Activated naive CD8-positive, alpha-beta T cell (primary cell): ENCODE results near the gene CD22.

Source experiments
- H3K27ac Mint-ChIP-seq: one replicate; pipeline ENCODE4 v1.8.0; 2021; ENCODE audit warnings: mixed read lengths
- H3K27me3 Mint-ChIP-seq: one replicate; pipeline ENCODE4 v1.8.0; 2021; ENCODE audit warnings: mixed read lengths
- H3K36me3 Mint-ChIP-seq: one replicate; pipeline ENCODE4 v1.8.0; 2021; ENCODE audit warnings: mixed read lengths
- H3K4me1 Mint-ChIP-seq: one replicate; pipeline ENCODE4 v1.8.0; 2021; ENCODE audit warnings: low read depth, mixed read lengths
- H3K4me3 Mint-ChIP-seq: one replicate; pipeline ENCODE4 v1.8.0; 2021; ENCODE audit warnings: mild to moderate bottlenecking, mixed read lengths
- H3K9me3 Mint-ChIP-seq: one replicate; pipeline ENCODE4 v1.8.0; 2021; ENCODE audit warnings: low read depth, mixed read lengths

Gene CD22

GRCh38 chr19:35315883-35316282 is 13.1 kb upstream of the CD22 start:
- no peaks in the 10 kb centered on the region for H3K9me3 Mint-ChIP-seq
- H3K4me1 Mint-ChIP-seq, result peaks cover 8% of the 10 kb centered on the region
- no peak overlapping the region for H3K27ac Mint-ChIP-seq
- H3K4me3 Mint-ChIP-seq, result no peak overlapping the region
- no peaks in the 10 kb centered on the region for H3K27me3 Mint-ChIP-seq
- no peaks in the 10 kb centered on the region for H3K36me3 Mint-ChIP-seq

DNA sequence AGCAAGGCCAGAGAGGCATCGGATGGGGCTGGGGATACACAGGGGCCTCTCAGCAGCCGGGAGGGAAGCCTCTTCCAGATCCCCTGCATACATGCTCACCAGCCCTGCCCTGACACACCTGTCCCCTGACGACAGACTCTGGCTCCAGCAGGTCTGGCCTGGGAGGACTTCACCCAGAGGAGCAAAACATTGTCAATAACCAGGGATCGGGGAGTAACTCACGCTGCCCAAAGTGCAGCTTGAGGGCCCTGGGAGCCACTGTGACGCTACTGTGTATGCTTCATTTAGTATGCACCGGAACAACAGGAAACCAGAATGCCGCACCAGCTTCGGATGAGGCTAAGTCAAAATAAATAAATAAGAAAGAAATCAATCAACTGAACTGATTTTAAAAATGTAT is 12.4 kb upstream of the CD22 start:
- Mint-ChIP-seq H3K4me1 (peaks cover 8% of the 10 kb centered on the region), H3K4me3 (no peak overlapping the region), H3K36me3 (no peaks in the 10 kb centered on the region), H3K27ac (no peak overlapping the region), H3K27me3 (no peaks in the 10 kb centered on the region), H3K9me3 (no peaks in the 10 kb centered on the region)

- Mint-ChIP-seq H3K36me3 (peaks cover 2% of the 10 kb centered on the region), H3K4me3 (no peak overlapping the region), H3K27ac (no peak overlapping the region), H3K9me3 (peaks cover 5% of the 10 kb centered on the region), H3K27me3 (no peaks in the 10 kb centered on the region), H3K4me1 (peaks cover 8% of the 10 kb centered on the region)
Measured at GRCh38 chr19:35317464-35318043, 11.4 kb upstream of the CD22 start.

DNA sequence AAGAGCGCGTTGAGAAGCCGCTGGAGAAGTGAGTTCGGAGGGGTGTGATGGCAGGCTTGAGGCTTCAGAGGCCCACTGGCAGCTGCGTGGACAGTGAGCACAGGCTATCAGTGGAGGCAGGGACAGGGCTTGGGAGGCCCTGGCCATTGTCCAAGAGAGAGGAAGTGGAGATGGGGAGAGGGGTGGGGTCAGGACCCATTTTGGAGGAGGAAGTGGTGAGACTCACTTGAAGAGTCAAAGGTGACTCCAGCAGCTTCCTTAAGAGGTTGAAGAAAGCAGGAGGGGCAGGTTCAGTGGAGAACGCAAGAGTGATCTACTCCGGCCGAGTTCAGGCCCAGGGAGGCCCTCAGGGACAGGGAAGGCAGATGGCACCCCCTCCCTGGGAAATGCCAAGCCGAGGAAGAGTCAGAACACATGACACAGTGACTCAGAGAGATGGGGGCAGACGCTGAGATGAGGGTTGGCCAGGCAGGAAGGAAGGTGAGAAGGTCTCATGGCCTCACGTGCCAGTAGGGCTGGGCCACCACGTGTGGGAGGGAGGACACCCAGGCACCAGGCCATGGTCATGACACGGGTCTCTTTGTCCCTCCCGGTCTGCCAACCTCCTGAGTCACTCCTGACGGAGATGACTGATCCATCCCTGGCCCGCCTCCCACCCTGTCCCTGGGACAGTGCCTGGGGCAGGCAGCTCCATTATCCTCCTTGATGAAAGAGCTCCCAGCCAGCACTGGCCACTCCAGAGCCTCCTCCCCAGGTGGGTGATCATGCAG is 10.1 kb upstream of the CD22 start:
- Mint-ChIP-seq H3K9me3 (peaks cover 7% of the 10 kb centered on the region), H3K27ac (no peak overlapping the region), H3K36me3 (peaks cover 2% of the 10 kb centered on the region), H3K27me3 (no peaks in the 10 kb centered on the region), H3K4me3 (no peak overlapping the region), H3K4me1 (peaks cover 8% of the 10 kb centered on the region)

GRCh38 chr19:35320065-35320713 is 8.8 kb upstream of the CD22 start:
- Mint-ChIP-seq H3K27ac (no peak overlapping the region), H3K4me3 (no peak overlapping the region), H3K4me1 (peaks cover 8% of the 10 kb centered on the region), H3K36me3 (peaks cover 2% of the 10 kb centered on the region), H3K27me3 (no peaks in the 10 kb centered on the region), H3K9me3 (peaks cover 7% of the 10 kb centered on the region)

DNA sequence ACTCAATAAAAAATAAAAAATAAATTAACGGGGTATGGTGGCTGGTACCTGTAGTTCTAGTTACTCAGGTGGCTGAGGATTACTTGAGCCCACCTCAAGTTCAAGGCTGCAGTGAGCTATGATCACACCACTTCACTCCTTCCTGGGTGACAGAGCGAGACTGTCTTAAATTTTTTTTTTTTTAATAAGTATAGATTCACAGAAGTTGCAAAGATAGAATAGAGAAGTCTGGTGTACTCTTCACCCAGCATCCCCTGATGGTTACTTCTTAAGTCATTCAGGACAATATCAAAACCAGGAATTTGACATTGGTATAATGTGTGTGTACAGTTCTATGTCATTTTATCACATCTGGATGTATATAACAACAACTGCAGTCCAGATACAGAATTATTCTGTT is 7.7 kb upstream of the CD22 start:
- no peak overlapping the region for H3K27ac Mint-ChIP-seq
- H3K9me3 Mint-ChIP-seq, result peaks cover 7% of the 10 kb centered on the region
- H3K4me3 Mint-ChIP-seq, result no peak overlapping the region
- peaks cover 8% of the 10 kb centered on the region for H3K4me1 Mint-ChIP-seq
- peaks cover 2% of the 10 kb centered on the region for H3K36me3 Mint-ChIP-seq
- H3K27me3 Mint-ChIP-seq, result no peaks in the 10 kb centered on the region

DNA sequence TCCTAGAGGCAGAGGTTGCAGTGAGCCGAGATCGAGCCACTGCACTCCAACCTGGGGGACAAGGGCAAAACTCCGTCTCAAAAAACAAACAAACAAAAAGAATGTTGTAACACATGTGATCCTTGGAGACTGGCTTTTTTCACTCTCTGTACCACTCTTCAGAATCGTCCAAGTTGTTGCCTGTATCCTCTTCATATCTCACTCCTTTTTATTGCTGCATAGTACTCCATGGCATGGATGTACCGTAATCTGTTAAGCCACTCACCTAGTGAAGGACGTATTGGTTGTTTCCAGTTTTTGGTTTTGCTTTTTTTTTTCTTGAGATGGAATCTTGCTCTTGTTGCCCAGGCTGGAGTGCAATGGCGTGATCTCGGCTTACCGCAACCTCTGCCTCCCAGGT is 7.0 kb upstream of the CD22 start:
- peaks cover 2% of the 10 kb centered on the region for H3K36me3 Mint-ChIP-seq
- H3K4me3 Mint-ChIP-seq, result no peak overlapping the region
- no peak overlapping the region for H3K27ac Mint-ChIP-seq
- H3K9me3 Mint-ChIP-seq, result peaks cover 7% of the 10 kb centered on the region
- peaks cover 8% of the 10 kb centered on the region for H3K4me1 Mint-ChIP-seq
- H3K27me3 Mint-ChIP-seq, result no peaks in the 10 kb centered on the region

- H3K36me3 Mint-ChIP-seq, result no peaks in the 10 kb centered on the region
- H3K4me3 Mint-ChIP-seq, result no peak overlapping the region
- H3K27me3 Mint-ChIP-seq, result peaks cover 2% of the 10 kb centered on the region
- H3K9me3 Mint-ChIP-seq, result peaks cover under 1% of the 10 kb centered on the region
- peaks cover 10% of the 10 kb centered on the region for H3K4me1 Mint-ChIP-seq
- no peak overlapping the region for H3K27ac Mint-ChIP-seq
Measured at GRCh38 chr19:35327642-35328041, 1.3 kb upstream of the CD22 start.

DNA sequence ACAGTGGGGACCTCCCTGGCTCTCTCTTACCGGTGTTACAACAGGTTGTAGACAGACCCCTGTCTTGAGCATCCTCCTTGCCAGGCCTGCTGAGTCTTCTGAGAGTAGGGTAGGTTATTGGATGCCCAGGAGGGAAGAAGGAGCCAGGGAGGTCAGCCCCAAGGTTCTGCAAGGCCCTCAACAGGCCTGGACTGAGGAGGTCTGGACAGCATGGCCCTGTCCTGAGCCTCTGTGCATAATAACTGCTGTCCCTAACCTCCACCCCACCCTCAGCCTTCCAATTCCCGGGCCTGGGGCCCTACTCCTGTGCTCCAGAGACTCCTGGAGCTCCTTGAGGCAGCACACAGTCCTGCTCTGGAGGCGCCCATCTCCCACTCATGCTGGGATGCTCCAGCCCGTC is 336 bp downstream of the CD22 start:
- peaks cover 2% of the 10 kb centered on the region for H3K27me3 Mint-ChIP-seq
- H3K4me3 Mint-ChIP-seq, result no peak overlapping the region
- H3K4me1 Mint-ChIP-seq, result peaks cover 19% of the 10 kb centered on the region
- H3K9me3 Mint-ChIP-seq, result no peaks in the 10 kb centered on the region
- no peaks in the 10 kb centered on the region for H3K36me3 Mint-ChIP-seq
- no peak overlapping the region for H3K27ac Mint-ChIP-seq

DNA sequence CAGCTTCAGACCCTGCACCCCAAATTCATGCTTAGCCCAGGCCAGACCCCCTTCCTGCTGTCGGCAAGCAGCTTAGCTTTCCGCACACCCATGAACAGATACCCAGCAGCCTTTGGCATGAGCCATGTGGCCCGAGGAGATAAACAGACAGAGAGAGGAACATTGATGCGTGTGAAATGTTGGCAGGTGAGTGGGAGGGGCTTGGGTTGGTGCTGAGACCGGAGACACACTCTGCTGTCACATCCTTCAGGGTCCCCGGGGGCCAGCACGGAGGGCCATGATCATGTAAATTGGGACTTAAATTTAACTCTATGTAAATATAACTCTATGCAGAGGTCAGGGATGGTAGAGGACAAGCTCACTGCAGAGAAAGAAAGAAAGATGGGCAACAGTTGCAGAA is 1.5 kb downstream of the CD22 start:
- Mint-ChIP-seq H3K27me3 (peaks cover 2% of the 10 kb centered on the region), H3K9me3 (no peaks in the 10 kb centered on the region), H3K36me3 (no peaks in the 10 kb centered on the region), H3K4me1 (peaks cover 19% of the 10 kb centered on the region), H3K27ac (no peak overlapping the region), H3K4me3 (no peak overlapping the region)

DNA sequence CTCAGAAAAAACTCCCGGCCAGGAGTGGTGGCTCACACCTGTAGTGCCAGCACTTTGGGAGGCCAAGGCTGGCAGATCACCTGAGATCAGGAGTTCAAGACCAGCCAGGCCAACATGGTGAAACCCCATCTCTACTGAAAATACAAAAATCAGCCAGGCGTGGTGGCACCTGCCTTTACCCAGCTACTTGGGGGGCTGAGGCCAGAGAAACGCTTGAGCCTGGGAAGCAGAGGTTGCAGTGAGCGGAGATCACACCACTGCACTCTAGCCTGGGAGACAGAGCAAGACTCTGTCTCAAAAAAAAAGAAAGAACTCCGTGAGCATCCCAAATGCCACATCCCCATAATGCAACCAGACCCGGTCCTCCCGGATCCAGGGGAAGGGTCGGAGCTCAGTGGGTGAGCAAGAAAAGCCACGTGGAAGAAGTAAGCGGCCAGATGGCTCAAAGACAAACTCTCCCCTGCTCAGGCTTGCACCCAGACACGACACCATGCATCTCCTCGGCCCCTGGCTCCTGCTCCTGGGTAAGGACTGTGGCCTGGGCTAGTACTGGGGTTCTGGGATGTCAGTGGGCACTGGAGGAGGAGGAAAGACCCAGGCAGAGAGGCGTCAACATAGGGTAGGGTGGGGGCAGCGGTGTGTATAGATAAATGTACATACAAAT is 2.7 kb downstream of the CD22 start:
- Mint-ChIP-seq H3K9me3 (no peaks in the 10 kb centered on the region), H3K27me3 (peaks cover 2% of the 10 kb centered on the region), H3K36me3 (no peaks in the 10 kb centered on the region), H3K4me3 (no peak overlapping the region), H3K27ac (no peak overlapping the region), H3K4me1 (peaks cover 19% of the 10 kb centered on the region)

GRCh38 chr19:35332817-35333216 is 3.8 kb downstream of the CD22 start:
- H3K4me1 Mint-ChIP-seq, result peaks cover 19% of the 10 kb centered on the region
- no peak overlapping the region for H3K27ac Mint-ChIP-seq
- H3K36me3 Mint-ChIP-seq, result no peaks in the 10 kb centered on the region
- H3K9me3 Mint-ChIP-seq, result no peaks in the 10 kb centered on the region
- H3K27me3 Mint-ChIP-seq, result peaks cover 2% of the 10 kb centered on the region
- peak overlapping the region; percentile 32 for H3K4me3 Mint-ChIP-seq

- Mint-ChIP-seq H3K36me3 (no peaks in the 10 kb centered on the region), H3K4me3 (no peak overlapping the region), H3K27me3 (peaks cover 2% of the 10 kb centered on the region), H3K9me3 (no peaks in the 10 kb centered on the region), H3K27ac (no peak overlapping the region), H3K4me1 (peaks cover 14% of the 10 kb centered on the region)
Measured at GRCh38 chr19:35334144-35334753, 5.3 kb downstream of the CD22 start.

- Mint-ChIP-seq H3K4me1 (peaks cover 12% of the 10 kb centered on the region), H3K27ac (no peak overlapping the region), H3K36me3 (no peaks in the 10 kb centered on the region), H3K27me3 (no peaks in the 10 kb centered on the region), H3K9me3 (no peaks in the 10 kb centered on the region), H3K4me3 (no peak overlapping the region)
Measured at GRCh38 chr19:35336166-35336955, 7.4 kb downstream of the CD22 start.
